Left ventricle myocardium superior (tissue), 1 donor: ENCODE measurements around the gene UBR3. TPM values are rescaled to one million over a fixed set of nuclear protein-coding genes. Genes with fewer than 3 reads are reported as not detected.
"Not testable (repeated sequence)": the region's sequence is repeated elsewhere in the genome, so short reads cannot be mapped to it uniquely, and the experiment has no call there.

Experiments used
- ATAC-seq: fragments of 200-7000 bp; cut with Tn5 transposase; one replicate; pipeline ENCODE4 v1.9.1; 2020; ENCODE audit warnings: mild to moderate bottlenecking, moderate library complexity
- DNase-seq: peaks from one replicate; pipeline ENCODE4 v3.0.0-alpha.2; 2020
- intact Hi-C: fragments of 100-400 bp; cut with micrococcal nuclease; formaldehyde crosslinking; loops from one replicate; pipeline ENCODE4 v1.11.0; 2022
- long read RNA-seq: library from polyadenylated mRNA; unstranded; transcript quantifications from one replicate; pipeline ENCODE4 v2.0.0, GENCODE V29; 2021
- total RNA-seq: library from RNA; stranded (reverse); fragmentation: NEBNext Ultra II Directional; extraction: Animal tissue kit (Norgen Biotek cat#: 25700); gene quantifications from one replicate; pipeline ENCODE4 v1.2.1, GENCODE V29; 2021
- donor health status: DM: no; HTN: yes; CAD: no; lungs with severe emphysema.

UBR3 gene, protein sequence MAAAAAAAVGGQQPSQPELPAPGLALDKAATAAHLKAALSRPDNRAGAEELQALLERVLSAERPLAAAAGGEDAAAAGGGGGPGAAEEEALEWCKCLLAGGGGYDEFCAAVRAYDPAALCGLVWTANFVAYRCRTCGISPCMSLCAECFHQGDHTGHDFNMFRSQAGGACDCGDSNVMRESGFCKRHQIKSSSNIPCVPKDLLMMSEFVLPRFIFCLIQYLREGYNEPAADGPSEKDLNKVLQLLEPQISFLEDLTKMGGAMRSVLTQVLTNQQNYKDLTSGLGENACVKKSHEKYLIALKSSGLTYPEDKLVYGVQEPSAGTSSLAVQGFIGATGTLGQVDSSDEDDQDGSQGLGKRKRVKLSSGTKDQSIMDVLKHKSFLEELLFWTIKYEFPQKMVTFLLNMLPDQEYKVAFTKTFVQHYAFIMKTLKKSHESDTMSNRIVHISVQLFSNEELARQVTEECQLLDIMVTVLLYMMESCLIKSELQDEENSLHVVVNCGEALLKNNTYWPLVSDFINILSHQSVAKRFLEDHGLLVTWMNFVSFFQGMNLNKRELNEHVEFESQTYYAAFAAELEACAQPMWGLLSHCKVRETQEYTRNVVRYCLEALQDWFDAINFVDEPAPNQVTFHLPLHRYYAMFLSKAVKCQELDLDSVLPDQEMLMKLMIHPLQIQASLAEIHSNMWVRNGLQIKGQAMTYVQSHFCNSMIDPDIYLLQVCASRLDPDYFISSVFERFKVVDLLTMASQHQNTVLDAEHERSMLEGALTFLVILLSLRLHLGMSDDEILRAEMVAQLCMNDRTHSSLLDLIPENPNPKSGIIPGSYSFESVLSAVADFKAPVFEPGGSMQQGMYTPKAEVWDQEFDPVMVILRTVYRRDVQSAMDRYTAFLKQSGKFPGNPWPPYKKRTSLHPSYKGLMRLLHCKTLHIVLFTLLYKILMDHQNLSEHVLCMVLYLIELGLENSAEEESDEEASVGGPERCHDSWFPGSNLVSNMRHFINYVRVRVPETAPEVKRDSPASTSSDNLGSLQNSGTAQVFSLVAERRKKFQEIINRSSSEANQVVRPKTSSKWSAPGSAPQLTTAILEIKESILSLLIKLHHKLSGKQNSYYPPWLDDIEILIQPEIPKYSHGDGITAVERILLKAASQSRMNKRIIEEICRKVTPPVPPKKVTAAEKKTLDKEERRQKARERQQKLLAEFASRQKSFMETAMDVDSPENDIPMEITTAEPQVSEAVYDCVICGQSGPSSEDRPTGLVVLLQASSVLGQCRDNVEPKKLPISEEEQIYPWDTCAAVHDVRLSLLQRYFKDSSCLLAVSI (N-terminal part only)
- total RNA-seq = 127 TPM
- long read RNA-seq, full-length matches to known transcripts = 5 of 45 reads
- long read RNA-seq, partial matches to known transcripts = 28 of 45 reads
- long read RNA-seq, other reads (novel, unspliced or antisense) = 12 of 45 reads

DNA sequence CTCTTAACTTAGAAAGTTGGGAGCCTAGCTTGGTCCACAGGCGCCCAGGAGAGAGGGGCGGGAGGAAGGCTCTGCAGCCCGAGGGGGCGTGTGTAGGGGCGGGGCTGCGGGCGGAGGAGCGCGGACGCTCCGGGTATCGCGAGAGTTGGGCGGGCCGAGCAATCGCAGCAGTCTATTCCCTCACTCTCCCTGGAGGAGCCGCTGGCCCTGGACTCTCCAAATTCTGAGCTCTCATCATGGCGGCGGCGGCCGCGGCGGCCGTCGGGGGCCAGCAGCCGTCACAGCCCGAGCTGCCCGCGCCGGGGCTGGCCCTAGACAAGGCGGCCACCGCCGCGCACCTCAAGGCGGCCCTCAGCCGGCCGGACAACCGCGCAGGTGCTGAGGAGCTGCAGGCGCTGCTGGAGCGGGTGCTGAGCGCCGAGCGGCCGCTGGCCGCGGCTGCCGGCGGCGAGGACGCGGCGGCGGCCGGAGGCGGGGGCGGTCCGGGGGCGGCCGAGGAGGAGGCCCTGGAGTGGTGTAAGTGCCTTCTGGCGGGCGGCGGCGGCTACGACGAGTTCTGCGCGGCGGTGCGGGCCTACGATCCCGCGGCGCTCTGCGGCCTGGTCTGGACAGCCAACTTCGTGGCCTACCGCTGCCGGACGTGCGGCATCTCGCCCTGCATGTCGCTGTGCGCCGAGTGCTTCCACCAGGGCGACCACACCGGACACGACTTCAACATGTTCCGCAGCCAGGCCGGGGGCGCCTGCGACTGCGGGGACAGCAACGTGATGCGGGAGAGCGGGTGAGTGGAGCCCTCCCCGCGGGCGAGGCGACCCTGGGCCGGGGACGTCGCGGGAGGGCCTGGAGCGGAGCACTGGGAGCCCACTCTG lies at the start of gene UBR3:
TSS of gene UBR3 (plus strand) at position 183 of the 869 bp plus-strand sequence. CDS start at position 237, 54 bp downstream.
- intact Hi-C loops = loop anchor here (10.0 kb wide), 2 partner anchors 47 to 97 kb away; no protein-coding TSS in a partner anchor
- ATAC-seq (peak; percentile 86), DNase-seq (peak; percentile 97)

DNA sequence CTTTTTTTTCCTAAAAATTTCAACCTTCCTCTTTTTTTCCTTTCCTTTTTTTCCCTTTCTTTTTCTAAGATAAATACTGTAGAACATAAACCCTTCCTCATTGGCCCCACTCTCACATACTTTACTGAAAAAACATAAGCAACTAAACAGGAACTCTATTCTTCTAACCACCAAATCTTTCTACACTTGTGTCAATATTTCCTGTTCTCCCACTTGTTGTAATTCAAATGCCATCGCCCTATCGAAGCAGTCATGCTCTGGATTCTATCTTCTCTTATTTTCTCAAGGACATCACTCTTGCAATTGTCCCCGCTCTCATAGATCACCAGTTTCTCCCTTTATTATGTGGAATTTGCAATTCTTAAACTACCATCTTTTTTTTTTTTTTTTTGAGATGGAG lies 48.8 kb upstream of the UBR3 start:
- intact Hi-C loops = no loop called here
- no peak for ATAC-seq
- no peak for DNase-seq

DNA sequence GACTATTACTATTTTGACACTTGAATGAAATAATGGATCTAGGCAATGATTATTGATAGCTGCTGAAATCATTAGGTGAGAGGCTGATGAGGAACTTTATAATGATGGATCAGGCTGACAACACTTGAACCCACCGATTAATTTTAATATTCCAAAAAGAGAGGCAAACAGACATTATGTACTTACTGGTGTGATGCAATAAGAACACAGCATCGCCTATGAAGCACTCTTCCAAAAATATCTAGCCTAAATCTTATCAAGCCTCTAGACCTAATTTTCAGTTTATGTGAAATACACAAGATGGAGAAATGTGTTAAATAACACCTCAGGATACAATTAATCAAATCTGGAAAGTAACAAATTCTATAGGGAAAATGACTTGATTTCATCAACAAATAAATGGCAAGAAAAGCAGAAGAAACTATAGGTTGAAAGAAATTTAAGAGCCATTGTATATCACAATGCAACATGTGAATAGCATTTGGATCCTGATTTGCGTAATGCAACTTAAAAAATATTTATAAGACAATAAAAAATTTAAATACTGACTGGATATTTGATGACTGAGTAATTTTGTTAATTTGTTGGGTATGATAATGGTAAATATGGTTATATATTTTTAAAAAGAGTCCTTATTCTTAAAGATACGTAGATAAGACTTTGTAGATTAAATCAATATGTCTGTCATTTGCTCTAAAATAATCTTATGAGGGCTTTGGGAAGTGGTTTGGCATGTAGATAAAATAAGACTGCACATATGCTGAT lies 45.8 kb upstream of the UBR3 start:
- no peak for ATAC-seq
- no peak for DNase-seq
- intact Hi-C loops = no loop called here

DNA sequence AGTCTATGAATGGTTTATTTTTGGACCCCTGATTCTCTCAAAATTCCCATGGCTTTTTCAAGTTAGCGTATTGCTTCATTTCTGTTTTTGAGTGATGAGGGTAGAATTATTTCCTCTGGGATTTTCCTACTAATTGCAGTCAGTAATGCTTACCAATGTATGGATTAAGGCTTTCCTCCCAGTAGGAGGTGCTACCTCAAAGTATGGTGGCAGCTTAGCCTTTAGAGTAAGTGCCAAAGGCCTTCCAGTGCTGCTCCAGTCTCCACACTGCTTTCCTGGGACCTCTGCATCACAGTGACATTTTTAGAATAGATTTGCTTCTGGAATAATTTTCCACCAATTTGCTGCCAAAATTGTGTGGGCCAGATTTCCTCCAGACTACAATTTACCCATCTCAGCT lies 44.7 kb upstream of the UBR3 start:
- ATAC-seq (no peak), DNase-seq (no peak)
- intact Hi-C loops = no loop called here

DNA sequence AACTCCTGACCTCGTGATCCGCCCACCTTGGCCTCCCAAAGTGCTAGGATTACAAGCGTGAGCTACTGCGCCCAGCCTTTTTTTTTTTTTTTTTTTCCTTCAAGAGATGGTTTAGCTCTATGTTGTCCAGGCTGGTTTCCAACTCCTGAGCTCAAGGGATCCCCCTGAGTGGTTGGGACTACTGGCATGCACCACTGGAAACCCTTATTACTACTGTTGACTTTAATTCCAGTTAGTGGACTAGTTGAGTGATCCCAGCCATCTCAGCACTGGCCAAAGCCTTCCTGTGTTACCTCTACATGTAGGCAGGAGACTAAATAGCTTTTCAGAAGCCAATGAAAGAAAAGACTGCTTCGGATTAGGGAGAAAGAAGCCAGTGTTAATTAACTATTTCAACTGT lies 36.7 kb upstream of the UBR3 start:
- intact Hi-C loops = no loop called here
- ATAC-seq (no peak), DNase-seq (no peak)

DNA sequence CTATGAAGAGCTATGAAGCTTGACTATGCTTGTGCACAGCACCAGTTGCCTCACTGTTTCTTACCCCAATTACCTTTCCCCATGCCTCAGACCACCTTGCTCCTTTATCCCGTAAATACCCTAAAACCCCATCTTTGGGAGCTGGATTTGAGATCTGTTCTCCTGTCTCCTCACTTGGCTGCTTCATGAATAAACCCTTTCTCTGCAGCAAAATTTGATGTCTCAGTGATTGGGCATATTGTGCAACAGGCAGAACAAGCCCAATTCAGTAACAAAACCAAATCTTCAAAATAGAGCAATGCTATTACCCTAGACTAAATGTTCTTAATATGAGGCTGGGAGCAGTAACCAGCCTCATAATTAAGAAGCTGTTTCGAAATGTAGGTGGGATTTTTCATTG lies 32.1 kb upstream of the UBR3 start:
- no peak for DNase-seq
- no peak for ATAC-seq
- intact Hi-C loops = no loop called here

DNA sequence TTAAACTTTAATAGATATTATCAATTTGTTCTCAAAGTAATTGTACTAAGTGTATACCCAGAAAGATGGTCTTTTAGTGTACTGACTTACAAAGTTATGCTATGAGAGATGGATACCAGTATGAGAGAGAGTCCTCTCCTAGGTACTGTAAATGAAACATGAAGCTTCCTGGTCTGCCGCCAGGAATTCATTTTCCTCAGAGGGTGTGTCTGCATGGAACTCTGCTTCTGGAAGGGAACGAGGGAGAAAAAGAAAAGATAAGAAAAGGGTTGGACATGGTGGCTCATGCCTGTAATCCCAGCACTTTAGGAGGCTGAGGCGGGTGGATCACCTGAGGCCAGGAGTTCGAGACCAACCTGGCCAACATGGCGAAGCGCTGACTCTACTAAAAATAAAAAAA lies 30.8 kb upstream of the UBR3 start:
- intact Hi-C loops = no loop called here
- no peak for DNase-seq
- no peak for ATAC-seq

DNA sequence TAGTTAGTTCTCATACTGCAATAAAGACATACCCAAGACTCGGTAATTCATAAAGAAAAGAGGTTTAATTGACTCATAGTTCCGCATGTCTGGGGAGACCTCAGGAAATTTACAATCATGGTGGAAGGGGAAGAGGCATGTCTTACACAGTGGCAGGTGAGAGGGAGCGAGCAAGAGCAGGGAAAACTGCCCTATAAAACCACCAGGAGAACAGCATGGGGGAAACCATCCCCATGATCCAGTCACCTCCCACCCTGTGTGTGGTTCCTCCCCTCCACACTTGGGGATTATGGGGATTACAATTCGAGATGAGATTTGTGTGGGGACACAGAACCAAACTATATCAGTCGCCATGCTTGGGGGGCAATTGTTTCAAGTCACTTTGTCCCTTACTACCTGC lies 29.7 kb upstream of the UBR3 start:
- ATAC-seq = no peak
- intact Hi-C loops = no loop called here
- DNase-seq = no peak

DNA sequence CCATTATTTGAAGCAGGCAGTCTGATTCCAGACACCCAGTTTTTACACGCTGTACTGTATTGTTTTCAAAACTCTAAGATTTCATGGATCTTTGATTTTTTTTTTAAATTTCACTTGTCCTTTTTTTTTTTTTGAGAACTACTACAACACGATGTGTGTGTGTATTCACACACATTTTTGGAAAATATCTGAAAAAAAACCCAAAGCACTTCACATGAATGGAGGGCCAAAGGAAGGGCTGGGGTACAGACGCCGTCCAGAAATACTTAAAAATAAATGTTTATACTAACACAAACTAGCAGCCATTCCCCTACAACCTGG lies 28.9 kb upstream of the UBR3 start:
- no peak for ATAC-seq

DNA sequence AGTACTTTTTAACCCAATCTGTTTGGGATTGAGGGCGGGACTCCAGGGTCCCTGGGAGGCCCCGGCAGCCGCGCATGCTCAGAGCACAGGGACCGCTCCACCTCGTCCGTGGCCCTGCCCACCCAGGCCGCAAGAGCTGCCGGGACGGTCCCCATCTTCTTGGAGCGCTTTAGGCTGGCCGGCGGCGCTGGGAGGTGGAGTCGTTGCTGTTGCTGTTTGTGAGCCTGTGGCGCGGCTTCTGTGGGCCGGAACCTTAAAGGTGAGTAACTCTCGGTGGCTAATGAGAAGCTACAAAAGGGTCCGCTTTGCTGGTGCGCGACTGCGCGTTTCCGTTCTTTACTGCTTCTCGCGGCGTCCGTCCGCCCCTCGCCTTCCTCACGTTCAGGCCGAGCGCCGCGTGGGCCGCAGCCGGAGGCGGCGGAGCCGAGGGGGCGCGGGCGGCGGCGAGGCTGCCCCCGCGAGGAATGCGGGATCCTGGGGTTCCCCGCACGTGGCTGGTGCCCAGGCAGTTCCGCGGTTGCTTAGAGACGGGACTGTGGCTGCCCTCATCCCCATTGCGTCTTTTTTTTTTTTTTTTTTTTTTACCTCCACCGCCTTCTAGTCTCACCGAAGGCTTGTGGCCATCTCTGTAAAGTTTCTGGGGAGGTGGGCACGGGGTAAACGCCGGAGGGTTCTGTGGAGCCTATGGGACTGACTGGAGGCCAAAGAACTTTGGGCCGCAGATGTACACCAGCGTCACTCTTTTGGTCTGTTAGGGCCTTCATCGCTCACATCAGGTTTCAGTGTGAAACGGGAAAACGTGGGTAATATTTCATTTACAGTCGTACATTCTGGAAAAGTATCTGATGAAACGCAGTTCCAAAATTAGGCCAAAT lies 28.3 kb upstream of the UBR3 start, which contains the start of gene SSB:
TSS of gene SSB (plus strand) at position 154 of the 875 bp plus-strand sequence. CDS start 2,090 bp downstream, outside the sequence.
- DNase-seq (peak; percentile 96), ATAC-seq (peak; percentile 100)
- intact Hi-C loops = no loop called here

More for the DNA sequence above, 28.9 kb upstream of the UBR3 start:
- intact Hi-C loops = no loop called here
- no peak for DNase-seq

DNA sequence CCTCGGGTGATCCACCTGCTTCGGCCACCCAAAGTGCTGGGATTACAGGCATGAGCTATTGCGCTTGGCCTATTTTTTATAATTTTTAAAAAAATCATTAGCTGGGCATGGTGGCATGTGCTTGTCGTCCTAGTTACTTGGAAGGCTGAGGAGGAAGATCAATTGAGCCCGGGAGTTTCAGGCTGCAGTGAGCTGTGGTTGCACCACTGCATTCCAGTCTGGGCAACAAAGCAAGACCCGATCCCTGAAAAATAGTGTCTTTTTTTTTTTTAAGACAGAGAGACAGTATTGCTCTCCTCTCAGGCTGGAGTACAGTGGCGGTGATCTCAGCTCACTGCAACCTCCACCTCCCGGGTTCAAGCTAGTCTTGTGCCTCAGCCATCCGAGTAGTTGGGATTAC lies 23.8 kb upstream of the UBR3 start:
- intact Hi-C loops = no loop called here
- DNase-seq (no peak), ATAC-seq (no peak)

DNA sequence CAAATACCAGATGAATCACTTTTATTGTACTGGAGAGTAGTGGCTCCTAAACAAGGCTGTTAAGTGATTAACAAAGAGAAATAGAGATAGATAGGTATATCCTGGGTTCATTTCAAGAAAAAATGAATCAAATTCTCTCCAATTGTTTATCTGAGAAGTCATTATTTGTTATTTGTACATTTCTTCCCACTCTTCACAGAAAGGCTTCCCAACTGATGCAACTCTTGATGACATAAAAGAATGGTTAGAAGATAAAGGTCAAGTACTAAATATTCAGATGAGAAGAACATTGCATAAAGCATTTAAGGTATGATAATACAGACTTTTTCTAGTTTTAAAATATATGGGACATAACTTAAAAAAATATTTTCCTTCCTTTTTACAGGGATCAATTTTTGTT lies 20.7 kb upstream of the UBR3 start:
- ATAC-seq (no peak), DNase-seq (no peak)
- intact Hi-C loops = no loop called here

DNA sequence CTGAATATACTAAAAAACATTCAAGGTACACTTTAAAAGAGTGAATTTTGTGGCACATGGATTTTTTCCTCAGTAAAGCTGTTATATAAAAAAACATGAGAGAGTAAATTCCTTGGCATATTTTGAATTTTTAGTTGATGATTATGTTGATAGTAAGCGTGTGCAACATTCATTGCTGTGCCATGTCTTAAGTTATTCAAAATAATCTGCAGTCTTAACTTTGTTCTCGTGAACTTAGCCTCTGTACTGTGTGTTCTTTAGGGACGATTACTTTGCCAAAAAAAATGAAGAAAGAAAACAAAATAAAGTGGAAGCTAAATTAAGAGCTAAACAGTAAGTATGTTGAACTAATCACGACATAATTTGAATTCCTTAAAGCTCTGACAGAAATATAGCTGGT lies 19.0 kb upstream of the UBR3 start:
- DNase-seq (no peak), ATAC-seq (no peak)
- intact Hi-C loops = no loop called here

DNA sequence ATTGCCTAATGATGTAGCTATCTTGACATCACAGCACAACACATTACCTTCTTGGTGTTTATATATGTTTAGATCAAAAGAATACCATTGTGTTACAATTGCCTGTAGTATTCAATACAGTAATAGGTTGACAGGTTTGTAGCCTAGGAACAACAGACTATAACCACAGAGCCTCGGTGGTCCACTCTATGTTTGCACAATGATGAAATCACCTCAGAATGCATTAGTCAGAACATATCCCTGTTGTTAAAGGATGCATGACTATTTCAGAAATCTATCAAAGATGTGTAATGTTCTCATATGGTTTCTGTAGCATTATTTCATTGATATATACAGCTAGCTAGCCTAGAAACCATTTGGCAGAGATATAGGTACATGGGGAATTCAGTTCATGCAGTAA lies 11.4 kb upstream of the UBR3 start:
- intact Hi-C loops = no loop called here
- DNase-seq = no peak
- ATAC-seq = no peak

DNA sequence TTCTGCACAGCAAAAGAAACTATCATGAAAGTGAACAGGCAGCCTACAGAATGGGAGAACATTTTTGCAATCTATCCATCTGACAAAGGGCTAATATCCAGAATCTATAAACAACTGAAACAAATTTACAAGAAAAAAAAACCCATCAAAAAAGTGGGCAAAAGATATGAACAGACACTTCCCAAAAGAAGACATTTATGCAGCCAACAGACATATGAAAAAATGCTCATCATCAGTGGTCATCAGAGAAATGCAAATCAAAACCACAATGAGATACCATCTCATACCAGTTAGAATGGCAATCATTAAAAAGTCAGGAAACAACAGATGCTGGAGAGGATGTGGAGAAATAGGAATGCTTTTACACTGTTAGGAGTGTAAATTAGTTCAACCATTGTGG lies 10.3 kb upstream of the UBR3 start:
- DNase-seq, intact Hi-C loops, ATAC-seq: not testable (repeated sequence)

DNA sequence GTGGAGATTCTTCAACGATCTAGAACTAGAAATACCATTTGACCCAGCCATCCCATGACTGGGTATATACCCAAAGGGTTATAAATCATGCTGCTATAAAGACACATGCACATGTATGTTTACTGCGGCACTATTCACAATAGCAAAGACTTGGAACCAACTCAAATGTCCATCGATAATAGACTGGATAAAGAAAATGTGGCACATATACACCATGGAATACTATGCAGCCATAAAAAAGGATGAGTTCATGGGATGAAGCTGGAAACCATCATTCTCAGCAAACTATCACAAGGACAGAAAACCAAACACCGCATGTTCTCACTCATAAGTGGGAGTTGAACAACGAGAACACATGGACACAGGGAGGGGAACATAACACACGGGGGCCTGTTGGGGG lies 9.9 kb upstream of the UBR3 start:
- DNase-seq, intact Hi-C loops, ATAC-seq: not testable (repeated sequence)

DNA sequence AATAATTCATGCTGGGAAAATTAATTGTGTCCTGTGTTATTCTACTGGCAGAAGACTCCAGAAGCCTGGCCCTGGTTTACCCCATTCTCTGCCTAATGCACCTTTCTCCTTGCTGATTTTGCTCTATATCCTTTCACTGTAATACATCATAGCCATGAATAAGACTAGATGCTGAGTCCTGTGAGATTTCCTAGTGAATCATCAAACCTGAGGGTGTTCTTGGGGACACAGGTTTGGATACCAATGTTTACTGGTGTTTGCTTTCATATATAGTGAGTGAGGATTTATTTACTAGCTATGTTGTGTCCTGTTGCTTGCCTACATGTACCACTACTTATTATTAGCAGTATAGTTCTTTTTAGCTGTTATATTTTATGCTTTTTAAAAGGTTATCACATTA lies 9.0 kb upstream of the UBR3 start:
- ATAC-seq (no peak), DNase-seq (no peak)
- intact Hi-C loops = no loop called here
